Stomach (tissue), 9 donors: Measurements from ENCODE around the gene TRIM16. TPM values are rescaled to one million over a fixed set of nuclear protein-coding genes. Genes with fewer than 3 reads are reported as not detected.
A peak's percentile ranks its signal among the peaks of the same experiment; 100 is the strongest.

ENCODE experiments used
- DNase-seq, 2 donors: peaks; one replicate each; pipeline versions ENCODE4 v3.0.0 to v3.0.0-alpha.2; 2013 to 2019
- H3K27ac ChIP-seq, 5 donors: fragments of 200-600 bp in 4 of 5; sonication (generic) in 4 of 5; one replicate each; pipeline ENCODE4 v1.5.1; 2013 to 2019; ENCODE audit warnings: mild to moderate bottlenecking in 1 of 5, moderate library complexity in 1 of 5
- H3K27me3 ChIP-seq, 3 donors: fragments of 200-600 bp; sonication (generic); one replicate each; pipeline ENCODE4 v1.5.1; 2017 to 2019; ENCODE audit warnings: mixed run types in 1 of 3
- H3K36me3 ChIP-seq, 4 donors: fragments of 200-600 bp; sonication (generic); 1 replicate in 3 of 4; 2 replicates in 1 of 4; pipeline ENCODE4 v1.5.1; 2016 to 2019
- H3K4me1 ChIP-seq, 4 donors: fragments of 200-600 bp; sonication (generic); one replicate each; pipeline ENCODE4 v1.5.1; 2016 to 2019
- H3K4me3 ChIP-seq, 4 donors: fragments of 200-600 bp; sonication (generic) in 3 of 4; one replicate each; pipeline ENCODE4 v1.5.1; 2016 to 2019; ENCODE audit warnings: mild to moderate bottlenecking in 1 of 4
- H3K9me3 ChIP-seq, 4 donors: fragments of 200-600 bp; sonication (generic); one replicate each; pipeline ENCODE4 v1.5.1; 2016 to 2019
- EP300 ChIP-seq: sonication (generic); formaldehyde crosslinking; IDR thresholded peaks from one replicate; pipeline ENCODE4 v1.6.1; 2017; ENCODE audit warnings: antibody characterized with exemption
- POLR2A ChIP-seq, 4 donors: fragments of 450-650 bp; IDR thresholded peaks; one replicate each; pipeline ENCODE4 v1.6.1; 2016; ENCODE audit warnings: antibody characterized with exemption in 4 of 4, control low read depth in 2 of 4, mild to moderate bottlenecking in 1 of 4, moderate library complexity in 1 of 4
- POLR2AphosphoS5 ChIP-seq, 3 donors: sonication (generic); formaldehyde crosslinking; IDR thresholded peaks; one replicate each; pipeline ENCODE4 v1.6.1; 2016; ENCODE audit warnings: antibody characterized with exemption in 3 of 3
- WGBS, 5 donors: extraction: QIAGEN DNeasy Blood & Tissue Kit in 3 of 5; methylation state at CpG; one replicate each; pipeline versions ENCODE4 v1.1.5 to v1.1.7; 2013 to 2018; 5-methylcytosine and 5-hydroxymethylcytosine counted together
- intact Hi-C: fragments of 100-400 bp; cut with DNase I; formaldehyde crosslinking; loops from one replicate; pipeline ENCODE4 v1.15.1; 2023; ENCODE audit warnings: low total_unique reads
- polyA plus RNA-seq, 3 donors: library from polyadenylated mRNA; stranded (reverse); fragments of 200-250 nt; gene quantifications; one replicate each; pipeline ENCODE4 v1.2.3, GENCODE V29; 2013
- total RNA-seq, 5 donors: library from RNA; depleted of rRNA; stranded (reverse); fragments of >200 nt; gene quantifications; one replicate each; pipeline versions ENCODE4 v1.1.0 to v1.2.3, GENCODE V29; 2014 to 2016
- TF ChIP-seq, protein P1 (sequence below), 7 experiments: fragments of 450-650 bp in 4 of 7; fragments of 200-600 bp in 3 of 7; sonication (generic) in 3 of 7; IDR thresholded peaks; one replicate each; pipeline ENCODE4 v1.5.1; 2016 to 2019; ENCODE audit warnings: antibody characterized with exemption in 7 of 7, control low read depth in 2 of 7, mild to moderate bottlenecking in 1 of 7
- donor health status: healthy with polysubstance abuse.
- donor health status: Bipolar disorder and iron deficiency.
- donor health status: healthy.

TRIM16 gene
- total and polyA plus RNA-seq, 8 donors: 1.2 to 82.9 (median 35.4) TPM

DNA sequence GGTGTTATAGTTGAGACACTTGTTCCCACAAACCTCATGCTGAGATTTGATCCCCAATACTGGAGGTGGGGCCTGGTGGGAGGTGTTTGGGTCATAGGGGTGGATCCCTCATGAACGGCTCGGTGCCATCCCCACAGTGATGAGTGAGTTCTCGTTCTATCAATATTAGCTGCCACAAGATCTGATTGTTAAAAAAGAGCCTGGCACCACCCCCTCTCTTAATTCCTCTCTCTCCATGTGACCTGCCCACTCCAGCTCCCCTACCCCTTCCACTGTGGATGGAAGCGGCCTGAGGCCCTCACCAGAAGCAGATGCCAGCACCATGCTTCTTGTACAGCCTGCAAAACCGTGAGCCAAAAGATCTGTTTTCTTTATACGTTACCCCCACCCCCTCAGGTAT, 31.2 kb downstream of the TRIM16 start:
- peaks cover 20 to 39% (median 33%) of the 10 kb centered on the region in 4 donors for H3K4me1 ChIP-seq
- intact Hi-C loops: no loop called here
- no peak overlapping the region for H3K4me3 ChIP-seq
- no peaks in the 10 kb centered on the region for H3K27me3 ChIP-seq
- no peak overlapping the region for H3K27ac ChIP-seq
- WGBS, 5 donors: 75 to 86% (median 84%) methylated on average over 6 of the region's 6 CpGs
- DNase-seq: no peak
- H3K9me3 ChIP-seq: no peaks in the 10 kb centered on the region
- H3K36me3 ChIP-seq: no peaks in the 10 kb centered on the region
- no peak for TF ChIP-seq POLR2A (IDR thresholded peaks at IDR 0.05)
- TF ChIP-seq POLR2AphosphoS5 (IDR thresholded peaks at IDR 0.05): no peak
- TF ChIP-seq, protein P1, sequence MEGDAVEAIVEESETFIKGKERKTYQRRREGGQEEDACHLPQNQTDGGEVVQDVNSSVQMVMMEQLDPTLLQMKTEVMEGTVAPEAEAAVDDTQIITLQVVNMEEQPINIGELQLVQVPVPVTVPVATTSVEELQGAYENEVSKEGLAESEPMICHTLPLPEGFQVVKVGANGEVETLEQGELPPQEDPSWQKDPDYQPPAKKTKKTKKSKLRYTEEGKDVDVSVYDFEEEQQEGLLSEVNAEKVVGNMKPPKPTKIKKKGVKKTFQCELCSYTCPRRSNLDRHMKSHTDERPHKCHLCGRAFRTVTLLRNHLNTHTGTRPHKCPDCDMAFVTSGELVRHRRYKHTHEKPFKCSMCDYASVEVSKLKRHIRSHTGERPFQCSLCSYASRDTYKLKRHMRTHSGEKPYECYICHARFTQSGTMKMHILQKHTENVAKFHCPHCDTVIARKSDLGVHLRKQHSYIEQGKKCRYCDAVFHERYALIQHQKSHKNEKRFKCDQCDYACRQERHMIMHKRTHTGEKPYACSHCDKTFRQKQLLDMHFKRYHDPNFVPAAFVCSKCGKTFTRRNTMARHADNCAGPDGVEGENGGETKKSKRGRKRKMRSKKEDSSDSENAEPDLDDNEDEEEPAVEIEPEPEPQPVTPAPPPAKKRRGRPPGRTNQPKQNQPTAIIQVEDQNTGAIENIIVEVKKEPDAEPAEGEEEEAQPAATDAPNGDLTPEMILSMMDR (IDR thresholded peaks at IDR 0.05): no peak
- no peak for TF ChIP-seq EP300

DNA sequence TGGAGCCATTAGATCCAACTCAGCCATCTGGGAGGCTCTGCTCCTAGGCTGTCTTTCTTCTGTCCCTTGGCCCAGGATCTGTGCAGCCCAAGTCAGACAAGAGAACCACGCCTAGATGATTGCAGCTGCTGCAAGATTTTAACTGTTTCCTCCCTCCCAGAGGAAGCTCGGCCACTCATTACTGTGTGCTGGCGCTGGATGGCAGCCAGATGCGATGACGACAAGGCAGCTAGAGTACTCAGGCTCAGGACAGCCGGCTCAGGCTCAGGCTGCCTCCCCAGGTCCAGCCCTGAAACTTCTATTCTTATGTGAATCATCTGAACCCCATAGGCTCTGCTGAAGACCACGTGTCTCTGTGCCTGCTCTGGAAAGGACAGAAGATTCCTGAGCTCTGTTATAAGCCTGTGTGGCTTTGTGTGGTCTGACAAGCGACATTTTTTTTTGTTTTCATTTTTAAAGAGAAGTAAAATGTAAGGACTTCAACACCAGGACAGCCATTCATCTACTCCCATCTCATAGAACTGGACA, 32.5 kb downstream of the TRIM16 start:
- Histone ChIP-seq H3K27ac (peak overlapping the region; percentile 80 to 91 (median 85)), H3K27me3 (no peaks in the 10 kb centered on the region), H3K9me3 (no peaks in the 10 kb centered on the region), H3K4me1 (peaks cover 20 to 40% (median 34%) of the 10 kb centered on the region in 4 donors), H3K36me3 (no peaks in the 10 kb centered on the region), H3K4me3 (peak overlapping the region; percentile 43 to 55 (median 49))
- intact Hi-C loops: no loop called here
- peak; percentile 91 to 97 for DNase-seq
- peak; percentile 72 to 92 (median 89) for TF ChIP-seq POLR2AphosphoS5 (IDR thresholded peaks at IDR 0.05)
- TF ChIP-seq, protein P1 (IDR thresholded peaks at IDR 0.05): no peak
- WGBS, 5 donors: 2 to 10% (median 3%) methylated on average over 7 to 8 of the region's 8 CpGs

DNA sequence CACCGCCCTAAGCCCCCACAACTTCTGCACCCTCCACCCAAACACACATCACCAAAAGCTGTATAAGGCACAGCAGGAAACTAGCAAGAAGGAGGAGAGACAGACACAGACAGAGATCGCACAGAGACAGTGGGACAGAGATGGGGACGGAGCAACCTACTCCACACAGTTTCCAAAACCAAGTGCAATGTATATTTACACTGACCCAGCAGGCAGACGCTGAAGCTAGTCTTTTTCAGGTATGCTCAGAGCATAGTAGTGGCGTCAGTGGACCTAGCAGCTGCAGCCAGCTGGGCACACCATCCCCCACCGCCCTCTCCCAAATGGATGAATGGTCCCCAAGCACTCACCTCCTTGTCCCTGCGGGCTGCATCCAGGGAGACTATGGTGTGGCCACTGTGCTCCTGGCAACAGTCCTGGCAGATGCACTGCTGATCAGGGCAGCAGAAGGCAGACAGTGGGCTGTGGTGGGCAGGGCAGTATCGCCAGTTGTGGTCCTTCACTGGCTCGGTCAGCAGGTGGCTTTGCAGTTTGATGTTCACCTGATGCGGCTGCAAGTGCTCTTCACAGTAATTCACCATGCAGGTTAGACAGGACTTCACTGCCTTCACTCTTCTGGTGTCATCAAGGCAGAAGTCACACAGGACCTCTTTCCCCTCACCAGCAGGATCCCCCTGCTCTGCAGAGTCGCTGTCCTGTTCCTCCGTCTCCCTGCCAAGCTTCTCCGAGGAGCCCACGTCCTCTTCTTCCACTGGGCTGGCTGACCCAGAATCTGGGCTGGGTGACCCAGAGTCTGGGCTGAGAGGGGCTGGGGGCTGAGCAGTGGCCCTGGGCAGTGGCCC, 33.1 kb downstream of the TRIM16 start:
- Histone ChIP-seq H3K4me1 (peaks cover 20 to 41% (median 34%) of the 10 kb centered on the region in 4 donors), H3K9me3 (no peaks in the 10 kb centered on the region), H3K27ac (peak overlapping the region; percentile 80 to 91 (median 85)), H3K36me3 (no peaks in the 10 kb centered on the region), H3K27me3 (no peaks in the 10 kb centered on the region), H3K4me3 (peak overlapping the region; percentile 43 to 55 (median 49))
- intact Hi-C loops: no loop called here
- TF ChIP-seq EP300 (no peak), POLR2AphosphoS5 (IDR thresholded peaks at IDR 0.05) (no peak), POLR2A (IDR thresholded peaks at IDR 0.05) (no peak)
- TF ChIP-seq, protein P1 (IDR thresholded peaks at IDR 0.05): no peak
- DNase-seq: peak in 1 of 2 donors; percentile 55
- 11 to 24% (median 21%) methylated on average over 14 of the region's 14 CpGs for WGBS, 5 donors

DNA sequence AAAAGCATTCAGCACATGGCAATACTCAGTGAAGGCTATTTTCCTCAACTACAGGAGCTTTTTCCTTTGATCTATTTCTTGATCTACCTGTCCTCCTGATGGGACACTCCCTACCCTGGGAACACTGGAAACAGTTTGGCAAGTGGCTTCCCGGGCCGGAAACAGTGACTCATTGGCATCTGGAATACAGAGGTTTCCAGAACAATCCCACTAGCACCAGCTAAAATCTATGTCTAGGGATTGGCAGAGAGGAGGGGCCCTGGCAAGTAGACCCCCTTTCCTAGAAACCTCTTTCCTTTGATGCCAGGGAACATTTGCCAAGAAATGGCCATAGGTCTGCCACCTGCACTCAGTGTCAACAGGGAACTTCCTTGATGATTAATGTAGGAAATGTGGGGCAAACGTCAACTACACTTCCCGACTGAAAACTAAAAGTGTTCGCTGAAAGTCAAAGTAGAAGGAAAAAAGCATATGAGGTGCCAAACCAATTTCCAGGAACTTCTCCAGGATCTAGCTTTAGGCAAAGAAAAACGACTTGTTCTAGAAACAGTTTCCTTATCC, 34.2 kb downstream of the TRIM16 start:
- Histone ChIP-seq H3K9me3 (no peaks in the 10 kb centered on the region), H3K27ac (peak overlapping the region; percentile 80 to 91 (median 85)), H3K27me3 (no peaks in the 10 kb centered on the region), H3K4me3 (peak overlapping the region; percentile 43 to 55 (median 49)), H3K36me3 (no peaks in the 10 kb centered on the region), H3K4me1 (peaks cover 20 to 51% (median 41%) of the 10 kb centered on the region in 4 donors)
- WGBS, 5 donors: 8 to 23% (median 16%) methylated on average over 6 of the region's 6 CpGs
- intact Hi-C loops: no loop called here
- TF ChIP-seq POLR2A (IDR thresholded peaks at IDR 0.05) (no peak), POLR2AphosphoS5 (IDR thresholded peaks at IDR 0.05) (peak in 2 of 3 donors; percentile 63 to 74), EP300 (no peak)
- TF ChIP-seq, protein P1 (IDR thresholded peaks at IDR 0.05): no peak
- peak; percentile 78 to 81 for DNase-seq
